ENCODE results near the gene CIAO3.

CIAO3 gene

GRCh38 chr16:708959-709358 is 31.8 kb downstream of the CIAO3 start:
- H3K4me3 ChIP-seq (ENCODE audit: insufficient read depth, low read depth, low read length): no peak overlapping the region
- H3K4me1 ChIP-seq (ENCODE audit: control insufficient read depth, insufficient read depth, low read length): peaks cover 37% of the 10 kb centered on the region
- 76 to 84% methylated on average over 3 of the region's 4 CpGs for WGBS, 2 experiments
- peaks cover 90% of the 10 kb centered on the region for H3K27me3 ChIP-seq (ENCODE audit: control insufficient read depth, insufficient read depth, low read length, poor library complexity, severe bottlenecking)
- H3K36me3 ChIP-seq (ENCODE audit: control insufficient read depth, insufficient read depth, low read length): no peaks in the 10 kb centered on the region
- H3K27ac ChIP-seq (ENCODE audit: insufficient read depth, low read depth, low read length, poor library complexity, severe bottlenecking): no peak overlapping the region
- no peaks in the 10 kb centered on the region for H3K9me3 ChIP-seq (ENCODE audit: control insufficient read depth, low read length)

GRCh38 chr16:708019-708418 is 32.8 kb downstream of the CIAO3 start:
- no peak overlapping the region for H3K27ac ChIP-seq (ENCODE audit: insufficient read depth, low read depth, low read length, poor library complexity, severe bottlenecking)
- H3K27me3 ChIP-seq (ENCODE audit: control insufficient read depth, insufficient read depth, low read length, poor library complexity, severe bottlenecking): peaks cover 93% of the 10 kb centered on the region
- H3K36me3 ChIP-seq (ENCODE audit: control insufficient read depth, insufficient read depth, low read length): no peaks in the 10 kb centered on the region
- H3K4me1 ChIP-seq (ENCODE audit: control insufficient read depth, insufficient read depth, low read length): peaks cover 37% of the 10 kb centered on the region
- no peaks in the 10 kb centered on the region for H3K9me3 ChIP-seq (ENCODE audit: control insufficient read depth, low read length)
- H3K4me3 ChIP-seq (ENCODE audit: insufficient read depth, low read depth, low read length): no peak overlapping the region
- 61 to 71% methylated on average over 3 of the region's 3 CpGs for WGBS, 2 experiments

GRCh38 chr16:707062-707538 is 33.7 kb downstream of the CIAO3 start:
- H3K4me1 ChIP-seq (ENCODE audit: control insufficient read depth, insufficient read depth, low read length): peaks cover 37% of the 10 kb centered on the region
- H3K36me3 ChIP-seq (ENCODE audit: control insufficient read depth, insufficient read depth, low read length): no peaks in the 10 kb centered on the region
- no peaks in the 10 kb centered on the region for H3K9me3 ChIP-seq (ENCODE audit: control insufficient read depth, low read length)
- no peak overlapping the region for H3K4me3 ChIP-seq (ENCODE audit: insufficient read depth, low read depth, low read length)
- no peak overlapping the region for H3K27ac ChIP-seq (ENCODE audit: insufficient read depth, low read depth, low read length, poor library complexity, severe bottlenecking)
- 44 to 47% methylated on average over 14 of the region's 14 CpGs for WGBS, 2 experiments
- H3K27me3 ChIP-seq (ENCODE audit: control insufficient read depth, insufficient read depth, low read length, poor library complexity, severe bottlenecking): peaks cover 94% of the 10 kb centered on the region

GRCh38 chr16:706189-707061 is 34.4 kb downstream of the CIAO3 start:
- Histone ChIP-seq H3K4me1 (ENCODE audit: control insufficient read depth, insufficient read depth, low read length) (peaks cover 34% of the 10 kb centered on the region), H3K27ac (ENCODE audit: insufficient read depth, low read depth, low read length, poor library complexity, severe bottlenecking) (no peak overlapping the region), H3K36me3 (ENCODE audit: control insufficient read depth, insufficient read depth, low read length) (no peaks in the 10 kb centered on the region), H3K4me3 (ENCODE audit: insufficient read depth, low read depth, low read length) (no peak overlapping the region), H3K27me3 (ENCODE audit: control insufficient read depth, insufficient read depth, low read length, poor library complexity, severe bottlenecking) (peaks cover 96% of the 10 kb centered on the region), H3K9me3 (ENCODE audit: control insufficient read depth, low read length) (no peaks in the 10 kb centered on the region)
- 5 to 6% methylated on average over 49 of the region's 49 CpGs for WGBS, 2 experiments

GRCh38 chr16:705431-706188 is 35.2 kb downstream of the CIAO3 start, which contains the start of gene FBXL16:
Gene FBXL16 (minus strand): TSS chr16:705801. CDS start chr16:697405, 8,396 bp downstream.
- no peaks in the 10 kb centered on the region for H3K36me3 ChIP-seq (ENCODE audit: control insufficient read depth, insufficient read depth, low read length)
- H3K4me3 ChIP-seq (ENCODE audit: insufficient read depth, low read depth, low read length): peak within 1 kb of the TSS; percentile 13
- no peak within 1 kb of the TSS for H3K27ac ChIP-seq (ENCODE audit: insufficient read depth, low read depth, low read length, poor library complexity, severe bottlenecking)
- no peaks in the 10 kb centered on the region for H3K9me3 ChIP-seq (ENCODE audit: control insufficient read depth, low read length)
- H3K27me3 ChIP-seq (ENCODE audit: control insufficient read depth, insufficient read depth, low read length, poor library complexity, severe bottlenecking): peaks cover 96% of the 10 kb centered on the region
- peaks cover 26% of the 10 kb centered on the region for H3K4me1 ChIP-seq (ENCODE audit: control insufficient read depth, insufficient read depth, low read length)
- 1% methylated on average over 115 of the region's 115 CpGs for WGBS, 2 experiments

- Histone ChIP-seq H3K27ac (ENCODE audit: insufficient read depth, low read depth, low read length, poor library complexity, severe bottlenecking) (no peak overlapping the region), H3K4me3 (ENCODE audit: insufficient read depth, low read depth, low read length) (no peak overlapping the region), H3K36me3 (ENCODE audit: control insufficient read depth, insufficient read depth, low read length) (no peaks in the 10 kb centered on the region), H3K27me3 (ENCODE audit: control insufficient read depth, insufficient read depth, low read length, poor library complexity, severe bottlenecking) (peaks cover 98% of the 10 kb centered on the region), H3K9me3 (ENCODE audit: control insufficient read depth, low read length) (no peaks in the 10 kb centered on the region), H3K4me1 (ENCODE audit: control insufficient read depth, insufficient read depth, low read length) (peaks cover 18% of the 10 kb centered on the region)
- WGBS, 2 experiments: 21 to 23% methylated on average over 50 of the region's 50 CpGs
Measured at GRCh38 chr16:704552-705380, 36.0 kb downstream of the CIAO3 start.

GRCh38 chr16:704047-704446 is 36.8 kb downstream of the CIAO3 start:
- Histone ChIP-seq H3K4me1 (ENCODE audit: control insufficient read depth, insufficient read depth, low read length) (peaks cover 12% of the 10 kb centered on the region), H3K9me3 (ENCODE audit: control insufficient read depth, low read length) (no peaks in the 10 kb centered on the region), H3K27me3 (ENCODE audit: control insufficient read depth, insufficient read depth, low read length, poor library complexity, severe bottlenecking) (peaks cover 100% of the 10 kb centered on the region), H3K27ac (ENCODE audit: insufficient read depth, low read depth, low read length, poor library complexity, severe bottlenecking) (no peak overlapping the region), H3K4me3 (ENCODE audit: insufficient read depth, low read depth, low read length) (no peak overlapping the region), H3K36me3 (ENCODE audit: control insufficient read depth, insufficient read depth, low read length) (no peaks in the 10 kb centered on the region)
- 77 to 82% methylated on average over 7 of the region's 7 CpGs for WGBS, 2 experiments

- H3K27me3 ChIP-seq (ENCODE audit: control insufficient read depth, insufficient read depth, low read length, poor library complexity, severe bottlenecking): peaks cover 100% of the 10 kb centered on the region
- no peak overlapping the region for H3K27ac ChIP-seq (ENCODE audit: insufficient read depth, low read depth, low read length, poor library complexity, severe bottlenecking)
- H3K36me3 ChIP-seq (ENCODE audit: control insufficient read depth, insufficient read depth, low read length): no peaks in the 10 kb centered on the region
- no peaks in the 10 kb centered on the region for H3K9me3 ChIP-seq (ENCODE audit: control insufficient read depth, low read length)
- H3K4me3 ChIP-seq (ENCODE audit: insufficient read depth, low read depth, low read length): no peak overlapping the region
- 81 to 84% methylated on average over 12 of the region's 12 CpGs for WGBS, 2 experiments
- peaks cover 12% of the 10 kb centered on the region for H3K4me1 ChIP-seq (ENCODE audit: control insufficient read depth, insufficient read depth, low read length)
Measured at GRCh38 chr16:703406-703805, 37.4 kb downstream of the CIAO3 start.

GRCh38 chr16:702341-702740 is 38.5 kb downstream of the CIAO3 start:
- Histone ChIP-seq H3K36me3 (ENCODE audit: control insufficient read depth, insufficient read depth, low read length) (no peaks in the 10 kb centered on the region), H3K9me3 (ENCODE audit: control insufficient read depth, low read length) (no peaks in the 10 kb centered on the region), H3K27me3 (ENCODE audit: control insufficient read depth, insufficient read depth, low read length, poor library complexity, severe bottlenecking) (peaks cover 100% of the 10 kb centered on the region), H3K4me3 (ENCODE audit: insufficient read depth, low read depth, low read length) (no peak overlapping the region), H3K4me1 (ENCODE audit: control insufficient read depth, insufficient read depth, low read length) (peaks cover 12% of the 10 kb centered on the region), H3K27ac (ENCODE audit: insufficient read depth, low read depth, low read length, poor library complexity, severe bottlenecking) (no peak overlapping the region)
- 84% methylated on average over 19 of the region's 19 CpGs for WGBS, 2 experiments

Measured in ectodermal cell (in vitro differentiated cells).